ENCODE data around the gene MIDN.

GRCh38 chr19:1304197-1304924 lies 56.0 kb downstream of the MIDN start:
- TF ChIP-seq POLR2AphosphoS5 (IDR thresholded peaks at IDR 0.05; ENCODE audit: insufficient read depth in 1 of 2, low read depth in 1 of 2) = no peak
- TF ChIP-seq CTCF (IDR thresholded peaks at IDR 0.05) = no peak

All from vagina (tissue), 2 donors.